Endothelial cell of umbilical vein (primary cell): Measurements from ENCODE around the gene USF1. TPM values are rescaled to one million over a fixed set of nuclear protein-coding genes. Genes with fewer than 3 reads are reported as not detected.

Source experiments
- BruUV-seq: library from RNA; stranded (reverse); fragments of 400-500 nt; replicated peaks from 2 replicates; lab custom pipeline; 2021; lab: Mats Ljungman, UMichigan
- CTCF ChIA-PET: fragments of 300-600, 350-600 bp; sonication (Branson Sonifier 250); formaldehyde crosslinking; loops from one replicate; lab custom pipeline; 2021; ENCODE audit warnings: antibody characterized with exemption, inconsistent platforms; lab: Charles Lee
- POLR2A ChIA-PET: fragments of 300-600, 350-600 bp; sonication (Branson Sonifier 250); formaldehyde crosslinking; loops from one replicate; lab custom pipeline; 2021; ENCODE audit warnings: antibody characterized with exemption, inconsistent platforms; lab: Charles Lee
- DNase-seq: peaks from one replicate; pipeline ENCODE4 v3.0.0-alpha.2; 2011; ENCODE audit warnings: low read depth, low spot score
- FAIRE-seq: peaks from 2 replicates; lab custom pipeline; 2011; peaks lifted over from hg19 to GRCh38; lab: Jason Lieb, UNC
- H2AFZ ChIP-seq: 2 replicates; pipeline ENCODE4 v1.6.0; 2012; ENCODE audit warnings: low read depth, low read length, control low read depth, inconsistent platforms
- H3K27ac ChIP-seq: 2 replicates; pipeline ENCODE4 v1.5.1; 2011; ENCODE audit warnings: low read depth, mild to moderate bottlenecking, control low read depth, low read length, moderate library complexity; ENCODE audit not compliant: insufficient read depth
- H3K27me3 ChIP-seq, 2 experiments: 2 replicates each; pipeline versions ENCODE4 v1.6.0 to v1.6.1; 2011; ENCODE audit warnings: low read length in 2 of 2, mixed read lengths in 1 of 2; ENCODE audit not compliant: control insufficient read depth in 2 of 2, insufficient read depth in 2 of 2
- H3K36me3 ChIP-seq, 2 experiments: 2 replicates in 1 of 2; 3 replicates in 1 of 2; pipeline ENCODE4 v1.5.1; 2011; ENCODE audit warnings: low read length in 2 of 2, mild to moderate bottlenecking in 1 of 2, moderate library complexity in 1 of 2; ENCODE audit not compliant: control insufficient read depth in 2 of 2, insufficient read depth in 2 of 2; ENCODE audit errors: extremely low read depth in 1 of 2
- H3K4me1 ChIP-seq: 3 replicates; pipeline ENCODE4 v1.5.1; 2011; ENCODE audit warnings: mild to moderate bottlenecking, low read length; ENCODE audit not compliant: control insufficient read depth, insufficient read depth; ENCODE audit errors: extremely low read depth
- H3K4me2 ChIP-seq: 2 replicates; pipeline ENCODE4 v1.6.1; 2011; ENCODE audit warnings: low read length, control low read depth, mixed read lengths; ENCODE audit not compliant: insufficient read depth
- H3K4me3 ChIP-seq, 3 experiments: fragments of 200-600 bp in 1 of 3; sonication (generic), shearing (Covaris generic) in 1 of 3; replicated peaks in 1 of 3; 2 replicates each; pipeline ENCODE4 v1.5.1; 2011 to 2016; ENCODE audit warnings: control low read depth in 3 of 3, low read length in 3 of 3, mild to moderate bottlenecking in 2 of 3, inconsistent platforms in 1 of 3, low read depth in 1 of 3, moderate library complexity in 1 of 3; ENCODE audit not compliant: insufficient read depth in 1 of 3
- H3K79me2 ChIP-seq: 2 replicates; pipeline ENCODE4 v1.6.0; 2012; ENCODE audit warnings: low read length, inconsistent platforms; ENCODE audit not compliant: control insufficient read depth, insufficient read depth
- H3K9ac ChIP-seq: replicated peaks from 2 replicates; pipeline ENCODE3; 2011; ENCODE audit warnings: low read length, control low read depth; ENCODE audit not compliant: insufficient read depth; ENCODE audit errors: extremely low read depth
- H3K9me1 ChIP-seq: replicated peaks from 3 replicates; pipeline ENCODE4 v1.6.0; 2011; ENCODE audit warnings: mild to moderate bottlenecking, low read length; ENCODE audit not compliant: control insufficient read depth, insufficient read depth; ENCODE audit errors: extremely low read depth
- H3K9me3 ChIP-seq: replicated peaks from 2 replicates; pipeline ENCODE4 v1.5.1; 2012; ENCODE audit warnings: low read length, inconsistent platforms; ENCODE audit not compliant: control insufficient read depth, insufficient read depth
- H4K20me1 ChIP-seq: replicated peaks from 2 replicates; pipeline ENCODE3; 2011; ENCODE audit warnings: mild to moderate bottlenecking, low read length; ENCODE audit not compliant: control insufficient read depth, insufficient read depth; ENCODE audit errors: extremely low read depth
- CTCF ChIP-seq, 2 donors: IDR thresholded peaks; 1 replicate in 1 of 2; 2 replicates in 1 of 2; pipeline ENCODE4 v1.5.1; 2011; ENCODE audit warnings: low read length in 2 of 2, mild to moderate bottlenecking in 2 of 2, moderate library complexity in 2 of 2, control low read depth in 1 of 2, inconsistent platforms in 1 of 2, low read depth in 1 of 2; ENCODE audit not compliant: insufficient read depth in 1 of 2; ENCODE audit errors: extremely low read depth in 1 of 2
- EZH2 ChIP-seq: IDR thresholded peaks from 2 replicates; pipeline ENCODE4 v1.6.1; 2012; ENCODE audit warnings: borderline replicate concordance, low read depth, mild to moderate bottlenecking, moderate library complexity, low read length, inconsistent platforms; ENCODE audit not compliant: severe bottlenecking
- FOS ChIP-seq: IDR thresholded peaks from 2 replicates; pipeline ENCODE4 v1.6.1; 2011; ENCODE audit warnings: mild to moderate bottlenecking, low read length, moderate library complexity, borderline replicate concordance; ENCODE audit not compliant: insufficient read depth
- GATA2 ChIP-seq: IDR thresholded peaks from 2 replicates; pipeline ENCODE4 v1.7.0; 2011; ENCODE audit warnings: low read depth, mild to moderate bottlenecking, moderate library complexity, mixed read lengths, low read length; ENCODE audit not compliant: insufficient read length, insufficient read depth
- JUN ChIP-seq: IDR thresholded peaks from 2 replicates; pipeline ENCODE4 v1.6.1; 2011; ENCODE audit warnings: borderline replicate concordance, low read depth; ENCODE audit not compliant: insufficient read length, insufficient read depth
- MAX ChIP-seq: IDR thresholded peaks from 2 replicates; pipeline ENCODE4 v1.6.1; 2011; ENCODE audit not compliant: insufficient read depth, insufficient read length
- MYC ChIP-seq: IDR thresholded peaks from one replicate; pipeline ENCODE4 v1.6.1; 2011; ENCODE audit warnings: mild to moderate bottlenecking, low read depth, low read length
- POLR2A ChIP-seq: IDR thresholded peaks from 2 replicates; pipeline ENCODE4 v1.6.1; 2012; ENCODE audit warnings: low read depth, mild to moderate bottlenecking, control low read depth, low read length
- POLR2AphosphoS5 ChIP-seq: IDR thresholded peaks from 2 replicates; pipeline ENCODE4 v1.6.1; 2012; ENCODE audit warnings: low read depth, mild to moderate bottlenecking, control low read depth, low read length, moderate library complexity; ENCODE audit not compliant: insufficient read depth
- dilution Hi-C: fragments of 300-500 bp; cut with MboI; formaldehyde crosslinking; loops from one replicate; pipeline ENCODE4 v1.15.0; 2019; ENCODE audit warnings: low sequenced_read_pairs; ENCODE audit not compliant: extremely low pct_ligation_motif_present
- intact Hi-C: fragments of 100-400 bp; cut with micrococcal nuclease; formaldehyde crosslinking; loops from one replicate; pipeline ENCODE4 v1.10.0; 2022
- polyA plus RNA-seq, 4 experiments: library from polyadenylated mRNA; depleted of rRNA in 3 of 4; stranded (reverse) in 3 of 4; unstranded in 1 of 4; fragments of >200 nt; gene quantifications; 2 replicates each; pipeline versions ENCODE4 v1.2.1 to v1.2.3, GENCODE V29; 2011 to 2012; ENCODE audit warnings: missing spikeins in 1 of 4
- total RNA-seq: library from RNA; stranded (reverse); gene quantifications from 2 replicates; pipeline ENCODE4 v1.2.3, GENCODE V29; 2021

Gene USF1
- total and polyA plus RNA-seq, 2 donors (not counting 3 experiments of a cell fraction or from before 2014, with no cell fraction given) = 53.4 to 56.7 TPM

- DNase-seq = no peak
- Histone ChIP-seq H3K9me1 (no peaks in the 10 kb centered on the region), H3K27me3 (no peaks in the 10 kb centered on the region), H2AFZ (no peak overlapping the region), H3K9ac (no peak overlapping the region), H3K4me2 (no peak overlapping the region), H3K4me3 (no peak overlapping the region), H3K9me3 (no peaks in the 10 kb centered on the region), H3K36me3 (no peaks in the 10 kb centered on the region), H3K79me2 (peaks cover 11% of the 10 kb centered on the region), H4K20me1 (no peaks in the 10 kb centered on the region), H3K4me1 (peaks cover 9% of the 10 kb centered on the region), H3K27ac (no peak overlapping the region)
- no TSS peak for BruUV-seq
- CTCF ChIA-PET = no interaction called here
- no peak for TF ChIP-seq POLR2A
- TF ChIP-seq EZH2 = no peak
- TF ChIP-seq FOS = no peak
- TF ChIP-seq MAX = no peak
- TF ChIP-seq JUN = no peak
- TF ChIP-seq GATA2 = no peak
- TF ChIP-seq CTCF (IDR thresholded peaks at IDR 0.05; ENCODE audit: extremely low read depth in 1 of 2, insufficient read depth in 1 of 2, low read depth in 1 of 2, low read length in 2 of 2) = no peak
- TF ChIP-seq MYC = no peak
- no peak for TF ChIP-seq POLR2AphosphoS5
- POLR2A ChIA-PET = no interaction called here
- dilution Hi-C loops = no loop called here
- no peak for FAIRE-seq
- intact Hi-C loops = no loop called here
These were observed 3.4 kb upstream of the USF1 start for GRCh38 chr1:161048949-161049722.
